ENCODE measurements around the gene ENDOG. TPM values are rescaled to one million over a fixed set of nuclear protein-coding genes. Genes with fewer than 3 reads are reported as not detected.

Gene ENDOG
- total and polyA plus RNA-seq, 4 donors, result 5.6 to 36.6 (median 27.7) TPM

DNA sequence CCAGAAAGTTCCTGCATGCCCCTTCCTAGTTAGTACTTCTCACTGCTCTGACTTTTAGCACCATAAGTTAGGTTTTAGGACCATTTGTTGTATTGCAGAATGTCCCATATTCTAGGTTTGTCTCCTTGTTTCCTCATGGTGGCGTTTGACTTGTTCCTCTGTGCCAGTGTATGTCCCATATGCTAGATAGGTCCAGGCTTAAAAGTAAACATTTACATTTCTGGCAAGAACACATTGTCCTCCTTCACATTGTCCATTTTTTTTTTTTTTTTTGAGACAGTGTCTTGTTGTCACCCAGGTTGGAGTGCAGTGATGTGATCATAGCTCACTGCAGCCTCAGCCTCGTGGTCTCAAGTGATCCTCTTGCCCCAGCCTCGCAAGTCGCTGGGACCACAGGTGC is 15.8 kb upstream of the ENDOG start:
- Histone ChIP-seq H3K27ac (ENCODE audit: low read depth in 1 of 2, low read length in 1 of 2) (no peak overlapping the region), H3K27me3 (ENCODE audit: control insufficient read depth in 3 of 3, insufficient read depth in 3 of 3, low read length in 2 of 3) (no peaks in the 10 kb centered on the region), H3K9me3 (ENCODE audit: control insufficient read depth in 4 of 4, insufficient read depth in 3 of 4, low read length in 3 of 4) (no peaks in the 10 kb centered on the region), H3K4me3 (no peak overlapping the region), H3K9ac (ENCODE audit: insufficient read depth in 1 of 2, low read length in 2 of 2) (no peak overlapping the region), H3K4me1 (ENCODE audit: control insufficient read depth in 5 of 5, insufficient read depth in 5 of 5, low read length in 5 of 5) (no peaks in the 10 kb centered on the region), H3K36me3 (ENCODE audit: control insufficient read depth in 4 of 4, insufficient read depth in 4 of 4, low read length in 4 of 4) (peaks cover 20 to 50% (median 33%) of the 10 kb centered on the region in 4 donors)
- ATAC-seq (ENCODE audit: insufficient read depth, low FRiP score) (no peak), DNase-seq (no peak)
- TF ChIP-seq, protein P1, sequence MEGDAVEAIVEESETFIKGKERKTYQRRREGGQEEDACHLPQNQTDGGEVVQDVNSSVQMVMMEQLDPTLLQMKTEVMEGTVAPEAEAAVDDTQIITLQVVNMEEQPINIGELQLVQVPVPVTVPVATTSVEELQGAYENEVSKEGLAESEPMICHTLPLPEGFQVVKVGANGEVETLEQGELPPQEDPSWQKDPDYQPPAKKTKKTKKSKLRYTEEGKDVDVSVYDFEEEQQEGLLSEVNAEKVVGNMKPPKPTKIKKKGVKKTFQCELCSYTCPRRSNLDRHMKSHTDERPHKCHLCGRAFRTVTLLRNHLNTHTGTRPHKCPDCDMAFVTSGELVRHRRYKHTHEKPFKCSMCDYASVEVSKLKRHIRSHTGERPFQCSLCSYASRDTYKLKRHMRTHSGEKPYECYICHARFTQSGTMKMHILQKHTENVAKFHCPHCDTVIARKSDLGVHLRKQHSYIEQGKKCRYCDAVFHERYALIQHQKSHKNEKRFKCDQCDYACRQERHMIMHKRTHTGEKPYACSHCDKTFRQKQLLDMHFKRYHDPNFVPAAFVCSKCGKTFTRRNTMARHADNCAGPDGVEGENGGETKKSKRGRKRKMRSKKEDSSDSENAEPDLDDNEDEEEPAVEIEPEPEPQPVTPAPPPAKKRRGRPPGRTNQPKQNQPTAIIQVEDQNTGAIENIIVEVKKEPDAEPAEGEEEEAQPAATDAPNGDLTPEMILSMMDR (IDR thresholded peaks at IDR 0.05; ENCODE audit: control extremely low read depth, extremely low read depth), result no peak
- 92 to 94% methylated on average over 4 of the region's 4 CpGs for WGBS, 2 donors

DNA sequence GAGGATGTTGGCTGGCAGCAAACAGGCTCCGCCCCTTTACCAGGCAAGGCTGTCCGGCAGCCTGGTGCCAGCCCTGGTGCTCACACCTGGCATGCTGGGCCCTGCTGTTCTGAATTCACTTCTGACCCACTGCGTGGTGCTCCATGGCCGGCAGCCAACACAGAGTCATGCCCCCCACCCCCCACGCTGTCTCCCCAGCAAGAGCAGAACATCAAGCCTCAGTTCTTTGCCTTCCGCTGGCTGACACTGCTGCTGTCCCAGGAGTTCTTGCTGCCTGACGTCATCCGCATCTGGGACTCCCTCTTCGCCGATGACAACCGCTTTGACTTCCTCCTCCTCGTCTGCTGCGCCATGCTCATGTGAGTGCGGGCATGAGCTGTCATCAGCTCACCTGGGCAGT is 12.6 kb upstream of the ENDOG start:
- TF ChIP-seq, protein P1 (IDR thresholded peaks at IDR 0.05; ENCODE audit: control extremely low read depth, extremely low read depth), result no peak
- H3K9me3 ChIP-seq (ENCODE audit: control insufficient read depth in 4 of 4, insufficient read depth in 3 of 4, low read length in 3 of 4), result no peaks in the 10 kb centered on the region
- no peak overlapping the region for H3K27ac ChIP-seq (ENCODE audit: low read depth in 1 of 2, low read length in 1 of 2)
- peaks cover 5 to 51% (median 36%) of the 10 kb centered on the region in 4 donors for H3K36me3 ChIP-seq (ENCODE audit: control insufficient read depth in 4 of 4, insufficient read depth in 4 of 4, low read length in 4 of 4)
- no peaks in the 10 kb centered on the region for H3K4me1 ChIP-seq (ENCODE audit: control insufficient read depth in 5 of 5, insufficient read depth in 5 of 5, low read length in 5 of 5)
- 92 to 93% methylated on average over 14 of the region's 14 CpGs for WGBS, 2 donors
- H3K27me3 ChIP-seq (ENCODE audit: control insufficient read depth in 3 of 3, insufficient read depth in 3 of 3, low read length in 2 of 3), result no peaks in the 10 kb centered on the region
- ATAC-seq (ENCODE audit: insufficient read depth, low FRiP score), result no peak
- DNase-seq, result no peak
- no peak overlapping the region for H3K4me3 ChIP-seq
- no peak overlapping the region for H3K9ac ChIP-seq (ENCODE audit: insufficient read depth in 1 of 2, low read length in 2 of 2)

DNA sequence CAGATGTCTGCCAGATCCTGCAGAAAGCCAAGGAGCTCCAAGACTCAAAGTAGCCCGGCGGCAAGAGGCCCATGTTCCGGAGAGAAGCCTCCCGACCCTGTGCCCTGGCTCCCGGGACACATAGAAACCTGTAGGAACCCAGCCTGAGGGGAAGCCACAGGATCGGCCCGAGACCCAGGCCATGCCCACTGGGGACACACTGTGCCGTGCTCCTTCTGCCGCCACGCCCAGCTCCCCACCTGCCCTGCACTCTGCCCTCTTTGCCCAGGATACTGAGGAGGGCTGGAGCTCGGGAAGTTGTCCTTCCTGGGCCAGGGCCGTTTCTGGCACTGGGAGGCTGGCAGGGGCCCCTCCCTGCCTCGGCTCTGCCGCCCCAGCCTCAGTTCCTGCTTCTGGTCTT is 10.5 kb upstream of the ENDOG start:
- Histone ChIP-seq H3K27ac (ENCODE audit: low read depth in 1 of 2, low read length in 1 of 2) (no peak overlapping the region), H3K36me3 (ENCODE audit: control insufficient read depth in 4 of 4, insufficient read depth in 4 of 4, low read length in 4 of 4) (peaks cover 0 to 40% (median 26%) of the 10 kb centered on the region in 4 donors), H3K9ac (ENCODE audit: insufficient read depth in 1 of 2, low read length in 2 of 2) (no peak overlapping the region), H3K4me1 (ENCODE audit: control insufficient read depth in 5 of 5, insufficient read depth in 5 of 5, low read length in 5 of 5) (no peaks in the 10 kb centered on the region), H3K27me3 (ENCODE audit: control insufficient read depth in 3 of 3, insufficient read depth in 3 of 3, low read length in 2 of 3) (no peaks in the 10 kb centered on the region), H3K4me3 (no peak overlapping the region), H3K9me3 (ENCODE audit: control insufficient read depth in 4 of 4, insufficient read depth in 3 of 4, low read length in 3 of 4) (no peaks in the 10 kb centered on the region)
- WGBS, 2 donors, result 85 to 90% methylated on average over 13 to 14 of the region's 14 CpGs
- TF ChIP-seq, protein P1 (IDR thresholded peaks at IDR 0.05; ENCODE audit: control extremely low read depth, extremely low read depth), result no peak
- no peak for ATAC-seq (ENCODE audit: insufficient read depth, low FRiP score)
- no peak for DNase-seq

DNA sequence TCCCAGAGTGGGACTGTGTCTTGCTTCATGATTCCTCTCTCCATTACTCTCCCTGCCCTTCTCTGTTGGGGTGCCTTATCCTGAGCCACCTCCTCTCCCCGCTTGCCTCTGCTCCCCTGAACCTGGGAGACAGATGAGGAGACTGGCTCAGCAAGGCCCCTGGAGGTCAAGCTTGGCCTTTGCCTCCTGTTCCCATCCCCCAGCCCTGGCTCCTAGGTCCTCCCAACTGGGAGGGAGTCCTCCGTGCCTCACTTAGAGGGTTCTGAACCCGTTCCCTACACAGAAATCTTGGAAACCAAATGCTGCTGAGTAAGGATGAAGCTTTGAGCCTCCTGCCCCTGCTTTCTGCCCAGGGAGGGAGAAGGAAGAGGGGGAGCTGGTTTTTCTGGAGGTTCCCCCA is 9.8 kb upstream of the ENDOG start:
- peaks cover 0 to 35% (median 20%) of the 10 kb centered on the region in 4 donors for H3K36me3 ChIP-seq (ENCODE audit: control insufficient read depth in 4 of 4, insufficient read depth in 4 of 4, low read length in 4 of 4)
- no peak for DNase-seq
- H3K27me3 ChIP-seq (ENCODE audit: control insufficient read depth in 3 of 3, insufficient read depth in 3 of 3, low read length in 2 of 3), result no peaks in the 10 kb centered on the region
- TF ChIP-seq, protein P1 (IDR thresholded peaks at IDR 0.05; ENCODE audit: control extremely low read depth, extremely low read depth), result no peak
- no peaks in the 10 kb centered on the region for H3K9me3 ChIP-seq (ENCODE audit: control insufficient read depth in 4 of 4, insufficient read depth in 3 of 4, low read length in 3 of 4)
- H3K27ac ChIP-seq (ENCODE audit: low read depth in 1 of 2, low read length in 1 of 2), result no peak overlapping the region
- WGBS, 2 donors, result 91 to 93% methylated on average over 3 of the region's 3 CpGs
- no peak for ATAC-seq (ENCODE audit: insufficient read depth, low FRiP score)
- no peaks in the 10 kb centered on the region for H3K4me1 ChIP-seq (ENCODE audit: control insufficient read depth in 5 of 5, insufficient read depth in 5 of 5, low read length in 5 of 5)
- H3K9ac ChIP-seq (ENCODE audit: insufficient read depth in 1 of 2, low read length in 2 of 2), result no peak overlapping the region
- no peak overlapping the region for H3K4me3 ChIP-seq

Measured in lung (tissue), 12 donors.